ENCODE measurements around the gene KRT9. TPM values are rescaled to one million over a fixed set of nuclear protein-coding genes. Genes with fewer than 3 reads are reported as not detected.
"Not testable (repeated sequence)": the region's sequence is repeated elsewhere in the genome, so short reads cannot be mapped to it uniquely, and the experiment has no call there.

The KRT9 gene
- polyA plus RNA-seq, 2 of the 4 experiments (the other 2 are of a cell fraction): not detected

DNA sequence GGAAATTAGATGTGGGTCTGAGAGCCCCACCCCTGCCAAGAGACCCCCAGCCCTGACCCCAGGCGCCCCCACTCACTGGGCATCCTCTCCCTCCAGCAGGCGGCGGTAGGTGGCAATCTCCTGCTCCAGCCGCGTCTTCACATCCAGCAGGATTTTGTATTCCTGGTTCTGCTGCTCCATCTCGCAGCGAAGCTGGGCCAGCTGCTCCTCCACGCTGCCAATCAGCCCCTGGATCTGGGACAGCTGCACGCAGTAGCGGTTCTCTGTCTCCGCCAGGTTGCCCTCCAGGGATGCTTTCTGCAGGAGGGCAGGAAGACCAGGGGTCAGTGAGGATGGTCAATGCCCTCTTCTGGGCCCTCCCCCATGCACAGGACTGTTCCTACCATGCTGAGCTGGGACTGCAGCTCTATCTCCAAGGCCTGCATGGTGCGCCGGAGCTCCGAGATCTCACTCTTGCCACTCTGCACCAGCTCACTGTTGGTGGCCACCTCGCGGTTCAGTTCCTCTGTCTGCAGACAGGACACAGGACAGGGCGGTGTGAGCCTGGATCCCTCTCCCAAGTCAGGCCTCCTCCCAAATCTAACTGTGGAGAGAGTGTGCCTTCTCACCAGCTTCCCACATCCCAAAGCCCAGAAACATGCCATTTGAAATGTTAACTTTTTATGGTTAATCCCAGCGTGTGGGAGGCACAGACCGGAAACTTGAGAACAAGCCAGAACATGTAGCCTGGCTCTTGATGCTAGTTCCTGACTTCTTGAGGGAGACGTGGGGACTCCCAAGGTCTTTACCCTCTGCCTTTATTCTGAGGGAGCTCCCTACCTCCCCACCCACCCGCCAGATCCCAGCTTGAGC lies 49.0 kb upstream of the KRT9 start:
- Histone ChIP-seq H3K9me3 (no peaks in the 10 kb centered on the region), H3K4me3 (no peak overlapping the region), H3K27ac (0 out of 6 replicates have a peak overlapping the region, but pooled peaks of 1 of the 2 experiments have one; percentile 6), H3K4me2 (no peak overlapping the region), H3K4me1 (peaks cover 9% of the 10 kb centered on the region; the same call in 2 of the 3 replicates)
- ChIA-PET CTCF (interaction anchor here (0.8 to 3.1 kb wide), 5 partner anchors 10 to 72 kb away, joined by 3 to 21 read pairs (median 3); no protein-coding TSS in a partner anchor), POLR2A (interaction anchor here (0.6 kb wide), 1 partner anchor 67 kb away, joined by 4 read pairs; no protein-coding TSS in a partner anchor)
- DNase-seq (ENCODE audit: low read depth in 1 of 2, low spot score in 1 of 2): no peak
- FAIRE-seq: no peak
- 84% methylated on average over 20 of the region's 21 CpGs for WGBS (ENCODE audit: missing lambda C conversion rate)
- no peak for TF ChIP-seq CBX8 (IDR thresholded peaks at IDR 0.05)
- TF ChIP-seq, protein P1, sequence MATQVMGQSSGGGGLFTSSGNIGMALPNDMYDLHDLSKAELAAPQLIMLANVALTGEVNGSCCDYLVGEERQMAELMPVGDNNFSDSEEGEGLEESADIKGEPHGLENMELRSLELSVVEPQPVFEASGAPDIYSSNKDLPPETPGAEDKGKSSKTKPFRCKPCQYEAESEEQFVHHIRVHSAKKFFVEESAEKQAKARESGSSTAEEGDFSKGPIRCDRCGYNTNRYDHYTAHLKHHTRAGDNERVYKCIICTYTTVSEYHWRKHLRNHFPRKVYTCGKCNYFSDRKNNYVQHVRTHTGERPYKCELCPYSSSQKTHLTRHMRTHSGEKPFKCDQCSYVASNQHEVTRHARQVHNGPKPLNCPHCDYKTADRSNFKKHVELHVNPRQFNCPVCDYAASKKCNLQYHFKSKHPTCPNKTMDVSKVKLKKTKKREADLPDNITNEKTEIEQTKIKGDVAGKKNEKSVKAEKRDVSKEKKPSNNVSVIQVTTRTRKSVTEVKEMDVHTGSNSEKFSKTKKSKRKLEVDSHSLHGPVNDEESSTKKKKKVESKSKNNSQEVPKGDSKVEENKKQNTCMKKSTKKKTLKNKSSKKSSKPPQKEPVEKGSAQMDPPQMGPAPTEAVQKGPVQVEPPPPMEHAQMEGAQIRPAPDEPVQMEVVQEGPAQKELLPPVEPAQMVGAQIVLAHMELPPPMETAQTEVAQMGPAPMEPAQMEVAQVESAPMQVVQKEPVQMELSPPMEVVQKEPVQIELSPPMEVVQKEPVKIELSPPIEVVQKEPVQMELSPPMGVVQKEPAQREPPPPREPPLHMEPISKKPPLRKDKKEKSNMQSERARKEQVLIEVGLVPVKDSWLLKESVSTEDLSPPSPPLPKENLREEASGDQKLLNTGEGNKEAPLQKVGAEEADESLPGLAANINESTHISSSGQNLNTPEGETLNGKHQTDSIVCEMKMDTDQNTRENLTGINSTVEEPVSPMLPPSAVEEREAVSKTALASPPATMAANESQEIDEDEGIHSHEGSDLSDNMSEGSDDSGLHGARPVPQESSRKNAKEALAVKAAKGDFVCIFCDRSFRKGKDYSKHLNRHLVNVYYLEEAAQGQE (IDR thresholded peaks at IDR 0.05): no peak
- no peak for TF ChIP-seq EP300 (IDR thresholded peaks at IDR 0.05)
- no peak for TF ChIP-seq EHF (CRISPR knock-in tag; IDR thresholded peaks at IDR 0.05)
- TF ChIP-seq, protein P2, sequence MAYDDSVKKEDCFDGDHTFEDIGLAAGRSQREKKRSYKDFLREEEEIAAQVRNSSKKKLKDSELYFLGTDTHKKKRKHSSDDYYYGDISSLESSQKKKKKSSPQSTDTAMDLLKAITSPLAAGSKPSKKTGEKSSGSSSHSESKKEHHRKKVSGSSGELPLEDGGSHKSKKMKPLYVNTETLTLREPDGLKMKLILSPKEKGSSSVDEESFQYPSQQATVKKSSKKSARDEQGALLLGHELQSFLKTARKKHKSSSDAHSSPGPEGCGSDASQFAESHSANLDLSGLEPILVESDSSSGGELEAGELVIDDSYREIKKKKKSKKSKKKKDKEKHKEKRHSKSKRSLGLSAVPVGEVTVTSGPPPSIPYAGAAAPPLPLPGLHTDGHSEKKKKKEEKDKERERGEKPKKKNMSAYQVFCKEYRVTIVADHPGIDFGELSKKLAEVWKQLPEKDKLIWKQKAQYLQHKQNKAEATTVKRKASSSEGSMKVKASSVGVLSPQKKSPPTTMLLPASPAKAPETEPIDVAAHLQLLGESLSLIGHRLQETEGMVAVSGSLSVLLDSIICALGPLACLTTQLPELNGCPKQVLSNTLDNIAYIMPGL (CRISPR knock-in tag; IDR thresholded peaks at IDR 0.05; ENCODE audit: borderline replicate concordance): no peak
- no peak for ATAC-seq

DNA sequence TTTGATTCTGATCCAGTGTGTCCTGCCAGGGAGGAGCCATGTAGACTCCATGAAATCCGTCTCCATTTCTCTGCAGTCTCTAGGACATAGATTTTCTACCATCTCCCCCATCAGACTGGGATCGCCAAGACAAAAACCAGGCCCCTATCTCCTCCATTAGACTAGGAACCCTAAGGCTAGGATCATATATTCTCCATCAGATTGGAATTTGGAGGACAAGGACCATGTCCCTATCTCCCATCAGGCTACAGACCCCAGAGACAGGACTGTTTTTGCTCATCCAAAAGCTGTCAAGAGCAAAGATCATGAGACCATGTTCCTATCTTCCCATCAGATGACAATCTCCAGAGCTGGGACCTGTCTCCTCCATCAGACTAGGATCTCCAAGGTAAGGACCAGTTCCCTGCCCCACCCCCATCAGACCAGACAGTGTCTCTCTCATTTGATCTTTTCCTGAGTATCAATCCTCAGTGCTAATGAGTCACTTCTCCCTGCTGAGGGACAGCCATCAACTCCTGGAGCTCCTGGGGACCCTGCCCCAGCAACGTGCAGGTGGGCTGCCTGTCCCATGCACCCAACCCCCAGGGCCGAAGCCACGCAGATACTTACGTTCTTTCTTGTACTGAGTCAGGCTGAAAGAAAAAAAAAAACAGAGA lies 48.2 kb upstream of the KRT9 start:
- peak; percentile 23 for FAIRE-seq
- H3K9me3 ChIP-seq; POLR2A ChIA-PET; H3K4me3 ChIP-seq; H3K27ac ChIP-seq; H3K4me2 ChIP-seq; ATAC-seq; H3K4me1 ChIP-seq; DNase-seq (ENCODE audit: low read depth in 1 of 2, low spot score in 1 of 2): not testable (repeated sequence)
- CTCF ChIA-PET: interaction anchor here (1.2 to 3.1 kb wide), 5 partner anchors 26 to 71 kb away, joined by 3 to 21 read pairs (median 4); no protein-coding TSS in a partner anchor
- 70% methylated on average over 6 of the region's 6 CpGs for WGBS (ENCODE audit: missing lambda C conversion rate)

DNA sequence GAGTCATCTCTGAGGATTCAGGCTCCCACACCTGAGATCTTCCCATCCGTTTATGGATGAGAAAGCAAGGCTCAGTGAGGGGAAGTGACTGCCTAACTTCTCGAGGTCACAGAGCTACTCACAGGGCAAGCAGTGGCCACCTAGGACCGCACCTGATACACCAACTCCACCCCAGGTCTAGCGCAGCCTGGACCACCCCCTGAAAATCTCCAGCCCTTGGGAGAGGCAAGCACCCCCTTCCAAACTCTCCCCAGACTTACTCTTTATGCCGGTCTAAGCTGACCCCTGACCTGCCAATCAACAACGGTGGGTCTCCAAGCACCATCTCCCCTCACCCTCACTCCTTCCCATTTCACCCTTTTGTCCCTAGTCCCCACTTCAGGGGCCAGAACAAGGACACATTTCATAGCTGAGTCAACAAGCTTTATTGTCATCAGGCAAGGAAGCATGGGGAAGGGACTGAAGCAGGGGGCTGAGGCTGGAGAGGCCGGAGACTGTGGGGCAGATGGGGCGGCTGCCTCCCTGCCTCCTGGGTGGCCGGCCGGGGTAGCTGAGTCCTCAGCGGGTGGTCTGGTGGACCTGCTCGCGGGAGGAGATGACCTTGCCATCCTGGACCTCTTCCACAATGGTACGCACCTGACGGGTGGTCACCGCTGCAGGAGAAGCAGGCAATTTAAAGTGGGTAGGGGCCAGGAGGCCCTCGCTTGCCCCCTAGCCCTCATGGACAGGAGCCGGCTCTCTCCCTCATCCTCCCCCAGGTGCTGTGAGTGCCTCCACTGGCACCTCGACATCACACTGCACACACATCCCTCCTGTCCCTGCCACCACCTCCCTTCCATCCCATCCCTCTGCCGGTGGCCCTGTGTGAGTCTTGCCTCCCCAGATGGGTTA lies 47.4 kb upstream of the KRT9 start:
- peaks cover 7% of the 10 kb centered on the region; the same call in 2 of the 3 replicates for H3K4me1 ChIP-seq
- no peak for DNase-seq (ENCODE audit: low read depth in 1 of 2, low spot score in 1 of 2)
- CTCF ChIA-PET: interaction anchor here (0.6 to 3.1 kb wide), 7 partner anchors 26 to 318 kb away, joined by 3 to 21 read pairs (median 4); no protein-coding TSS in a partner anchor
- TF ChIP-seq HOXA7 (CRISPR knock-in tag; IDR thresholded peaks at IDR 0.05) (no peak), CHD2 (IDR thresholded peaks at IDR 0.05; ENCODE audit: low read length, partially characterized antibody) (no peak), NR3C1 (IDR thresholded peaks at IDR 0.05) (no peak), TFCP2L1 (CRISPR knock-in tag; IDR thresholded peaks at IDR 0.05) (no peak), KDM1A (IDR thresholded peaks at IDR 0.05; ENCODE audit: low read depth) (no peak), EHMT2 (IDR thresholded peaks at IDR 0.05; ENCODE audit: low read depth) (no peak), GATA3 (IDR thresholded peaks at IDR 0.05; ENCODE audit: borderline replicate concordance) (no peak), EHF (CRISPR knock-in tag; IDR thresholded peaks at IDR 0.05) (no peak), MAFK (IDR thresholded peaks at IDR 0.05; ENCODE audit: partially characterized antibody) (no peak), POLR2AphosphoS2 (conservative IDR thresholded peaks at IDR 0.05; ENCODE audit: low read length) (no peak), TP53 (CRISPR knock-in tag; IDR thresholded peaks at IDR 0.05) (no peak), JUNB (IDR thresholded peaks at IDR 0.05) (no peak), PHF8 (IDR thresholded peaks at IDR 0.05; ENCODE audit: borderline replicate concordance, low read depth) (no peak), HDAC2 (IDR thresholded peaks at IDR 0.05) (no peak), HEYL (CRISPR knock-in tag; IDR thresholded peaks at IDR 0.05) (no peak)
- TF ChIP-seq, protein P3, sequence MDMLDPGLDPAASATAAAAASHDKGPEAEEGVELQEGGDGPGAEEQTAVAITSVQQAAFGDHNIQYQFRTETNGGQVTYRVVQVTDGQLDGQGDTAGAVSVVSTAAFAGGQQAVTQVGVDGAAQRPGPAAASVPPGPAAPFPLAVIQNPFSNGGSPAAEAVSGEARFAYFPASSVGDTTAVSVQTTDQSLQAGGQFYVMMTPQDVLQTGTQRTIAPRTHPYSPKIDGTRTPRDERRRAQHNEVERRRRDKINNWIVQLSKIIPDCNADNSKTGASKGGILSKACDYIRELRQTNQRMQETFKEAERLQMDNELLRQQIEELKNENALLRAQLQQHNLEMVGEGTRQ (IDR thresholded peaks at IDR 0.05): no peak
- TF ChIP-seq, protein P4, sequence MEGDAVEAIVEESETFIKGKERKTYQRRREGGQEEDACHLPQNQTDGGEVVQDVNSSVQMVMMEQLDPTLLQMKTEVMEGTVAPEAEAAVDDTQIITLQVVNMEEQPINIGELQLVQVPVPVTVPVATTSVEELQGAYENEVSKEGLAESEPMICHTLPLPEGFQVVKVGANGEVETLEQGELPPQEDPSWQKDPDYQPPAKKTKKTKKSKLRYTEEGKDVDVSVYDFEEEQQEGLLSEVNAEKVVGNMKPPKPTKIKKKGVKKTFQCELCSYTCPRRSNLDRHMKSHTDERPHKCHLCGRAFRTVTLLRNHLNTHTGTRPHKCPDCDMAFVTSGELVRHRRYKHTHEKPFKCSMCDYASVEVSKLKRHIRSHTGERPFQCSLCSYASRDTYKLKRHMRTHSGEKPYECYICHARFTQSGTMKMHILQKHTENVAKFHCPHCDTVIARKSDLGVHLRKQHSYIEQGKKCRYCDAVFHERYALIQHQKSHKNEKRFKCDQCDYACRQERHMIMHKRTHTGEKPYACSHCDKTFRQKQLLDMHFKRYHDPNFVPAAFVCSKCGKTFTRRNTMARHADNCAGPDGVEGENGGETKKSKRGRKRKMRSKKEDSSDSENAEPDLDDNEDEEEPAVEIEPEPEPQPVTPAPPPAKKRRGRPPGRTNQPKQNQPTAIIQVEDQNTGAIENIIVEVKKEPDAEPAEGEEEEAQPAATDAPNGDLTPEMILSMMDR (IDR thresholded peaks at IDR 0.05): no peak

More for the DNA sequence above, 47.4 kb upstream of the KRT9 start:
- 69% methylated on average over 20 of the region's 20 CpGs for WGBS (ENCODE audit: missing lambda C conversion rate)
- peak; percentile 15 to 26; a peak in 3 of 6 replicates for ATAC-seq
- no peak for FAIRE-seq
- H3K4me3 ChIP-seq: no peak overlapping the region
- H3K4me2 ChIP-seq: no peak overlapping the region
- no peak overlapping the region for H3K27ac ChIP-seq
- no peaks in the 10 kb centered on the region for H3K9me3 ChIP-seq
- POLR2A ChIA-PET: no interaction called here

Measured in A549 (cell line).